HG02678 (cell line): Measurements from ENCODE around the gene BNC2.

Source experiments
- ATAC-seq: cut with Tn5 transposase; IDR thresholded peaks from one replicate; pipeline ENCODE4 v1.9.1; 2021; ENCODE audit warnings: mild to moderate bottlenecking, moderate library complexity; ENCODE audit not compliant: unreplicated experiment

The BNC2 gene

GRCh38 chr9:16821344-16821743, 49.1 kb downstream of the BNC2 start:
- no peak for ATAC-seq

DNA sequence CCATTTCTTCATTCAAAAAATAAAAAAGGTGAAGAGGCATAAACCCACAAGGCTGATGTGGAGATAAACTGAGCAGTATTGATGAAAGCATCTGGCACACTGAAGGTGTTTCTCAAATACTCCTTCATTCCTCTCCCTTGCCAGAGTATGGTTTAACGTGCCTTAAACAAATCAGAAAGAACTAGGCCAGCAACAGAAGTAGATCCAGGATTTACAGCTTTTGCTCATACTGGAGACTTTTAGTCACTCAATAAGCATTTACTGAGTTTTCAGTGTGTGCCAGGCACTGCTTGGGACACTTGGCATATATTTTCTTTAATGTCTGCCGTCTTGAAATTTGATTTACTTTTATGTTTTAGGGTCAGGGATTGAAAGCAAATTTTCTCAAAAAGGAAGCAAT, 53.0 kb downstream of the BNC2 start:
- ATAC-seq, result no peak

DNA sequence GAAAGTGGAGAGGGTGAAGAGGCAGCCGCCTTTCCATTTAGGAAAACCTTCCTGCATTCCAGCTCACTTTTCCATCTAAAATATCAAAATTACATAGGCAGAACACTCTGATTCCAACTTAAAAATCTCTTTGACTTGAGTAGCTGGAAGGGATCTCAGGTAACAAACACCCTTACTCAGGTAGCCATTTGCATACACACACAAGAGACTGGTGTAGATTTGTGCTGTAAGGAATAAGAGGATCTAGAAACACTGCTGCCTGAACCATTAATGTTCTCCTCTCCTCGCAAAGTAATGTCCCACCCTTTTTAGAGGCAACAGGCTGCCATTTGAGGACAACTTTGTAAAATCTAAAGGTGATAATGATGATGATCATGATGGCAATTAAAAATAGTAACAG, 53.5 kb downstream of the BNC2 start:
- ATAC-seq, result no peak

- no peak for ATAC-seq
Measured at GRCh38 chr9:16816011-16816410, 54.5 kb downstream of the BNC2 start.

GRCh38 chr9:16815079-16815478, 55.4 kb downstream of the BNC2 start:
- ATAC-seq, result no peak

- no peak for ATAC-seq
Measured at GRCh38 chr9:16813838-16814237, 56.6 kb downstream of the BNC2 start.

GRCh38 chr9:16811987-16812685, 58.3 kb downstream of the BNC2 start:
- no peak for ATAC-seq

- ATAC-seq, result no peak
Measured at GRCh38 chr9:16809912-16810610, 60.4 kb downstream of the BNC2 start.

DNA sequence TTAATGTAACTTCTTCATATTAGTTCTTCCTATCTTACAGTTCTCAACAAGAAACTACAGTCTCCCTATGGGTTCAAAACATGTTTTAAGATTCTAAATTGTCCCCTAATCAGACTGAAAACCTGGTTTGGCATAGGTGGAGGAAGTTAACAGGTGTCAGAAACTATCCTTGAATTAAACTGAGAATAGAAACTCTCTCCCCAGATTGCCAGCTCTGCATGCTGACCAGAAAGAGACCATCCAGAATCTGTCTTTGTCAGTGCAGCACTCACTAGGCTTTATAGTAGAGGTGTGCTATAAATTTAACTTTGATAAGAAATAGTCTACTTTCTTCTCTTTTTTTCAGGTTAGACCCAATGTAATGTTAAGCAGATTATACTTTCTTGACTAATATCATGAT, 63.8 kb downstream of the BNC2 start:
- ATAC-seq, result no peak

- no peak for ATAC-seq
Measured at GRCh38 chr9:16803648-16804047, 66.8 kb downstream of the BNC2 start.

DNA sequence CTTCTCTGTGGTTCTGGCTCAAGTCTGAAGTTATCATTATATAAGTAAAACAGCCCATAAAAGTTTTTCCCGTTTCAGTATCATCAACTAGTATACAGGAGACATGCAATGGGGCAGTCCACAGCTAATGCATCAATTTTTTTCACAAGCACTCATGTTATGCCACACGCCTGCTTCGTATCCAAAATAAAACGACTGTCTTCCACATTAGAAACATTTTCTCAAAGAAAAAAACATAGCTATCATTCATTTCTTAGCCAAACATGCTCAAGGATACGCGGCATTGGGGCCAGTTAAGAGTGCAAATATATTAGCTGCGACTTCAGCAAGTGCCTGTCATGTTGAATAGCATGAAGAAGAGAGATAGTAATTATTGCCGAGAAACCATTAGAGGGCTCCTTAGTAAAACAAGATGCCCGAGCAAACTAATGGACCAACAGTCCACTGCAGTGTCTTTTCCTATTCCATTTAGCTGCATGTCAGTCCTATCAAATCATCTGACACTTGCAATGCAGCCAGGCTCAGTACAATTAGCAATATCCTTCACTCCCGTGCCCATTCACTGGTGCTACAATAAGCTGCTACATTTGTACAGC, 68.5 kb downstream of the BNC2 start:
- no peak for ATAC-seq

DNA sequence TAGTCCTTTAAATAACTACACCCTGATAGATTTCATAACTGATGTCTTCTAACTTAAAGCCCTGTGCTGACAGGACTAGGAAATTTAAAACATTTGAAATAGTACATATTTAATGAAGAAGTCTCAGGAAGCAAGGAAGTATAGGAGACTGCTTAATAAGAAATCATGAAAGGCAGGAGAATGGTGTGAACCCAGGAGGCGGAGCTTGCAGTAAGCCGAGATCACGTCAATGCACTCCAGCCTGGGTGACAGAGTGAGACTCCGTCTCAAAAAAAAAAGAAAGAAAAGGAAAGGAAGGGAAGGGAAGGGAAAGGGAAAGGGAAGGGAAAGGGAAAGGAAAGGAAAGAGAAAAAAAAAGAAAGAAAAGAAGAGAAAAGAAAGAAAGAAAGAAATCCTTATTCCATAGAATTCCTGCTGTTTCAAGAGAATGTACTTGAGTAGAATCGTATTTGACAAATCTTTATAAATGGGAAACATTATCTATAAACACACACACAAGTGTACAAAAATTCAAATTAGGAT, 74.1 kb downstream of the BNC2 start:
- ATAC-seq, result no peak

DNA sequence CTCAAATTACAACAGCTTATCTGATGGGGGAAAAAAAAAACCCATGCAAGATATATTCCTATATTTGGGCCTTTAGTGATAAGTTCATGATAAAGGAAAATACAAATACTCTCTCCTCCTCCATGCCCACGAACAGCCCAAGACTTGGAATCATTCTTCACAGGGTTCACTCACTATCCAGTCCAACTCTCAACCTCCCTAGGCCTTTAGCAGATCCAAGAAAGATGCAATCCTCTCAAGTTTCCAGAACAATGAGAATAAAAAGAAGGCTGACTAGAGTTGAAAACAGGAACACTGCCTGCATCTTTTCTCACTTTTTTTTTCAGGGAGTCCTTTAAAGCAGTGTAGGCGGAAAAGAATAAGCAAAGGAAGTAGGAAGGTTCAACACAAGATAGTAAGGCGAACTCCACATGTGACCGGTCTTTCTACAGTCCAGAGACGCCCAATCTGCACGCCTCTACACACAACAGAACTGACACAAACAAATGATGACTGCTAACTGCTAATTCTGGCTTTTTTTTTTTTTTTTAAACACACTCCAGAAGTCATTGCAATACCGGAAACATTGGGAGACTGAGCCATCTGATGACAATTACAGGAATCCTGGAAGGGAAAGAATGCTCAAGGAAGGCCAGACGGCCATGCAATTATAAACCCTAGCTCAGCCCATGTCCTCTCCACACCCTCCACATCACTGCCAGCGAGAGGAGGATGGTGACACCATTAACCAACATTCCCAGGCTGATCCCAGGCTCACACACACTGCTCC, 75.4 kb downstream of the BNC2 start:
- ATAC-seq, result no peak

DNA sequence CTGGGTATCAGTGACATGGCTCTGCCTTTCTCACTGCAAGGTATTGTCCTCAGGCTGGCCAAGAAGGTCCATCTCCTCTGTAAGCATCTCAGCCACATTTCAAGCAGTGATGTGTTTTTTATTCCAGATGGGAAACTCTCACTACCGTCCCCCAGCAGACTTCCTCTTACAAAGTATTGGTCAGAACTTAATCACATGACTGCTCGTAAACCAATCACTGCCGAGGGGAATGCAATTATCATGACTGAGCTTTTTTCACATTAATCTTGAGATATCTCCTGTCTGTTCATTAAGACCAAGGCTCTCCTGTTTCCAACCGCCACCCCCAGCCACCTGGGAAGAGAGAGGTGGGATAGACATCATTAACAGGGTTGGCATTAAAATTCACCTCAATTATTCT, 76.4 kb downstream of the BNC2 start:
- no peak for ATAC-seq

GRCh38 chr9:16787724-16788123, 82.7 kb downstream of the BNC2 start:
- ATAC-seq, result no peak

- ATAC-seq, result no peak
Measured at GRCh38 chr9:16784002-16784401, 86.5 kb downstream of the BNC2 start.

- ATAC-seq, result no peak
Measured at GRCh38 chr9:16782490-16782889, 88.0 kb downstream of the BNC2 start.

- ATAC-seq, result no peak
Measured at GRCh38 chr9:16775330-16775729, 95.1 kb downstream of the BNC2 start.

DNA sequence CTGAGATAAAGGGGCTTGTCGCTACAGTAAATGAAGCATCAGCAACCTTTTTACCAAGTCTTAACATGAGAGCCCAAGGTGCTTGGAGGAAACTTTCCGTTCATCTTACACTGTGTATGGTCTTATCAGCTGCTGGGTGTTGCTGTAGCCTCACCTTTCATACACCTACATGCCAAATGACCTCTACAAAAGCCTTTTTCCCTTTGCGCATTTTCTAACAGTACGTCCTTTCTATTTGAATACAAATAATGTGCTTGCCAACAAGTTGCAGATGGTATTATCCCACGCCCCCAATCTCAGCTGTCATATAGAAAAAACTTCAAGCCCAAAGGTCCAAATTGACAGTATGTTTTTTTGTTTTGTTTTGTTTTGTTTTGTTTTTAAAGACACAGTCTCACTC, 96.9 kb downstream of the BNC2 start:
- no peak for ATAC-seq

DNA sequence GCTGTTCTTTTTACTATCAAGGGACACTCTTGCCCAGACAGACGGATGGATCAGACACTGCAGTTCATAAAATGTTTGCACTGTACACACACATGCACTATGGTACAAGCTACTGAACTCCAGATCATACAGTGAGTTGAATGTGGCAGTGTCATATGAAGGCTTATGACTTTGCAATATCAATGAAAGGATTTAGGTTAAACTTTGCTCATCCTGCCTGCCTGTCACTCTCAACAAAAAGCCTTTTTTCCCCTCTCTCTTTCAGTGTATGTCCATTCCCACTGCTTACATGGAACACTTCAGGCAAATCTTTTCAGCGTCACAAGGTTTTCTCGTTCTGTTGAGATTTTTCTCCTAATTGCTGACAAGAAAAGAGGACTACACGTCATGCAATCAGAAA, 97.4 kb downstream of the BNC2 start:
- ATAC-seq, result no peak

GRCh38 chr9:16771356-16771755, 99.1 kb downstream of the BNC2 start:
- no peak for ATAC-seq
